Fibroblast of mammary gland (primary cell): ENCODE measurements around the gene ZGRF1.
"Not testable (repeated sequence)": the region's sequence is repeated elsewhere in the genome, so short reads cannot be mapped to it uniquely, and the experiment has no call there.

Source experiments
- DNase-seq: peaks from one replicate; pipeline ENCODE4 v3.0.0-alpha.2; 2010; ENCODE audit warnings: low read depth
- H3K4me3 ChIP-seq: 2 replicates; pipeline ENCODE4 v1.5.1; 2011; ENCODE audit warnings: low read depth, mild to moderate bottlenecking, low read length, moderate library complexity; ENCODE audit not compliant: control insufficient read depth
- TF ChIP-seq, protein P1 (sequence below): conservative IDR thresholded peaks from 2 replicates; pipeline ENCODE4 v1.5.1; 2011; ENCODE audit warnings: low read depth, low read length, inconsistent platforms; ENCODE audit not compliant: control insufficient read depth, insufficient read depth

Gene ZGRF1

DNA sequence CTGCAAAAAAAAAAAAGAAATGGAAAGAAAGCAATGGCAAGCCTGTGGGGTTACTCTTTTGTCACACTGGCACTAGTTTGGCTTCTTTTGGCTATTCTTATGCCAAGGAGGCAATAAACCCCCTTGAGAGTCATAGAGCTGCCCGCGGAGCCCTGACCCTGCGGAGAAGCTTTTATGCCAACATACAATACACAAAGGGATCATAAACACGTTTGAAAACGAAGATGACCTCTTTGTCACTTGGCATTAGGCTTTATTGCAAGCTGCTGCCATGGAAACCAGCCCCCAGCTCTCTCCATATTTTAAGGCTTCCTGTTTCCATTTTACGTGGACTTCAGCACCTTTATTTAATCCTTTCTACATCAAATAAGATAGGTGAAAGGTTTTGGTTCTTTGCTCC is 128.4 kb downstream of the ZGRF1 start:
- TF ChIP-seq, protein P1, sequence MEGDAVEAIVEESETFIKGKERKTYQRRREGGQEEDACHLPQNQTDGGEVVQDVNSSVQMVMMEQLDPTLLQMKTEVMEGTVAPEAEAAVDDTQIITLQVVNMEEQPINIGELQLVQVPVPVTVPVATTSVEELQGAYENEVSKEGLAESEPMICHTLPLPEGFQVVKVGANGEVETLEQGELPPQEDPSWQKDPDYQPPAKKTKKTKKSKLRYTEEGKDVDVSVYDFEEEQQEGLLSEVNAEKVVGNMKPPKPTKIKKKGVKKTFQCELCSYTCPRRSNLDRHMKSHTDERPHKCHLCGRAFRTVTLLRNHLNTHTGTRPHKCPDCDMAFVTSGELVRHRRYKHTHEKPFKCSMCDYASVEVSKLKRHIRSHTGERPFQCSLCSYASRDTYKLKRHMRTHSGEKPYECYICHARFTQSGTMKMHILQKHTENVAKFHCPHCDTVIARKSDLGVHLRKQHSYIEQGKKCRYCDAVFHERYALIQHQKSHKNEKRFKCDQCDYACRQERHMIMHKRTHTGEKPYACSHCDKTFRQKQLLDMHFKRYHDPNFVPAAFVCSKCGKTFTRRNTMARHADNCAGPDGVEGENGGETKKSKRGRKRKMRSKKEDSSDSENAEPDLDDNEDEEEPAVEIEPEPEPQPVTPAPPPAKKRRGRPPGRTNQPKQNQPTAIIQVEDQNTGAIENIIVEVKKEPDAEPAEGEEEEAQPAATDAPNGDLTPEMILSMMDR, result no peak
- no peak for DNase-seq
- no peak overlapping the region for H3K4me3 ChIP-seq

DNA sequence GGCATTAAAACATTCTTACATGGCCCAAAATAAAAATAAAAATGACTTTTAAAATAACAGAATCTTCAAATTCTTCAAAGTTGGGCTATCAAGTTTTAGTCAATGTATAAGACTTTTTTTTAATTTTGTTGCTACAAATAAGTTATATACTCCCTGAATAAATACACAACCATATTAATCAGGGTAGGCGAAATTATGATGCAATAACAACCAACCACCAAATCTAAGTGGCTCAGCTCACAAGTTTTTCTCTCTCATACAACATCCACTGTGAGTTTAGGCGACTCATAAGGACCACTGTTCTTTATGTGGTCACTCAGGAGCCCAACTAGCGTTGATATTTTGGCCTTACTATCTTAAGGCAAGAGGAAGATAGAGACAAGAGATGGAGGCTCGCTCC is 131.9 kb downstream of the ZGRF1 start:
- H3K4me3 ChIP-seq, result no peak overlapping the region
- DNase-seq, result no peak
- TF ChIP-seq, protein P1, result no peak

DNA sequence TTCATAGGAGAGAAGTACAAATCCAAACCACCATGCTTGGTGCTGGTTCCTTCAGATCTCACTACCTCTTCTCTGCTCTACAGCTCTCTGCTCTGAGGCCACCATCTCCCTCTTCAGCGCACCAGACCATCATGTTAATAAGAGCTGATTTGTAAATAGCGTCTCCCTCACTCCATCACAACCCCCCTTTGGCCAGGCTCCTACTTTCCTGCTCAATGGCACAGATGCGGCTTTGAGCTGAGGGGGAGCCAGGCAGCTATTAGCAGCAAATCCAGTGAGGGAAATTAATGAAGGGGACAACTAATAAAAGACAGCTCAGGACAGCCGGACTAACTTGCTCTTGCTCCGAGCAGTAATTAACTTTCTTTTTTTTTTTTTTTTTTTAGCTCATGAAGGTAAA is 133.8 kb downstream of the ZGRF1 start:
- TF ChIP-seq, protein P1, result no peak
- H3K4me3 ChIP-seq, result no peak overlapping the region
- DNase-seq, result no peak

DNA sequence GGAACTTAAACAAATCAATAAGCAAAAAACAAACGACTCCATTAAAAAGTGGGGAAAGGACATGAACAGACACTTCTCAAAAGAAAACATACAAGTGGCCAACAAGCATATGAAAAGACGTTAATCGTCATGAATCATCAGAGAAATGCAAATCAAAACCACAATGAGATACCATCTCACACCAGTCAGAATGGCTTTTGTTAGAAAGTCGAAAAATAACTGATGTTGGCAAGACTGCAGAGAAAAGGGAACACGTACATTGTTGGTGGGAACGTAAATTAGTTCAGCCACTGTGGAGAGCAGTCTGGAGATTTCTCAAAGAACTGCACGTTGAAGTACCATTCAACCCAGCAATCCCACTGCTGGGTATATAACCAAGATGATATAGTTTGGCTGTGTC is 144.4 kb downstream of the ZGRF1 start:
- no peak overlapping the region for H3K4me3 ChIP-seq
- no peak for DNase-seq
- TF ChIP-seq, protein P1, result no peak

DNA sequence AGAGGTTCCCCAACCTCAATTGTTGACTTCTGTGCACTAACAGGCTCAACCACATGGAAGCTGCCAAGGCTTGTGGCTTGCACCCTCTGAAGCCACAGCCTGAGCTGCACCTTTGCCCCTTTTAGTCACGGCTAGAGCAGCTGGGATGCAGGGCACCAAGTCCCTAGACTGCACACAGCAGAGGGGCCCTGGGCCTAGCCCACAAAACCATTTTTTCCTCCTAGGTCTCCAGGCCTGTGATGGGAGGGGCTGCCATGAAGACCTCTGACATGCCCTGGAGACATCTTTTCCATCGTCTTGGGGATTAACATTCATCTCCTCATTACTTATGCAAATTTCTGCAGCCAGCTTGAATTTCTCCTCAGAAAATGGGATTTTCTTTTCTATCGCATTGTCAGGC is 145.9 kb downstream of the ZGRF1 start:
- not testable (repeated sequence) for H3K4me3 ChIP-seq, DNase-seq
